WTC11 (cell line): ENCODE data around the gene CCDC12. TPM values are rescaled to one million over a fixed set of nuclear protein-coding genes. Genes with fewer than 3 reads are reported as not detected.

ENCODE experiments used
- ATAC-seq: fragments of 200-7000 bp; cut with Tn5 transposase; 2 replicates; pipeline ENCODE4 v1.10.0; 2021; ENCODE audit warnings: mild to moderate bottlenecking, moderate library complexity
- CTCF ChIA-PET: fragments of 300-600 bp; sonication (Branson Sonifier 250); formaldehyde crosslinking; loops from one replicate; lab custom pipeline; 2021; ENCODE audit warnings: antibody characterized with exemption; lab: Charles Lee
- POLR2A ChIA-PET: fragments of 350-600 bp; sonication (Branson Sonifier 250); formaldehyde crosslinking; loops from one replicate; lab custom pipeline; 2021; ENCODE audit warnings: antibody characterized with exemption; lab: Charles Lee
- DNase-seq: peaks from one replicate; pipeline ENCODE4 v3.0.0; 2021; ENCODE audit warnings: low spot score
- H3K27ac Mint-ChIP-seq: 2 replicates; pipeline ENCODE4 v1.8.0; 2021; ENCODE audit warnings: mixed read lengths
- H3K27me3 Mint-ChIP-seq: 2 replicates; pipeline ENCODE4 v1.8.0; 2021; ENCODE audit warnings: low read depth, mild to moderate bottlenecking, moderate library complexity, mixed read lengths
- H3K36me3 Mint-ChIP-seq: 2 replicates; pipeline ENCODE4 v1.8.0; 2021; ENCODE audit warnings: mixed read lengths
- H3K4me1 Mint-ChIP-seq: 2 replicates; pipeline ENCODE4 v1.8.0; 2022; ENCODE audit warnings: mixed read lengths
- H3K4me3 Mint-ChIP-seq: 2 replicates; pipeline ENCODE4 v1.8.0; 2021; ENCODE audit warnings: mild to moderate bottlenecking, moderate library complexity, mixed read lengths
- H3K9me3 Mint-ChIP-seq: 2 replicates; pipeline ENCODE4 v1.8.0; 2021; ENCODE audit warnings: mixed read lengths
- CREM ChIP-seq: sonication (generic); formaldehyde crosslinking; IDR thresholded peaks from 2 replicates; pipeline ENCODE4 v1.8.1; 2022; ENCODE audit warnings: mild to moderate bottlenecking, missing genetic modification reagents, moderate library complexity
- FOXJ3 ChIP-seq: sonication (generic); formaldehyde crosslinking; IDR thresholded peaks from 2 replicates; pipeline ENCODE4 v1.9.0; 2021; ENCODE audit warnings: missing genetic modification reagents, mild to moderate bottlenecking, borderline replicate concordance
- JUN ChIP-seq: sonication (generic); formaldehyde crosslinking; IDR thresholded peaks from 2 replicates; pipeline ENCODE4 v1.8.0; 2023; ENCODE audit warnings: mild to moderate bottlenecking, missing genetic modification reagents
- KAT7 ChIP-seq: sonication (generic); formaldehyde crosslinking; IDR thresholded peaks from 2 replicates; pipeline ENCODE4 v1.8.1; 2023; ENCODE audit warnings: missing genetic modification reagents, mild to moderate bottlenecking, borderline replicate concordance
- OVOL2 ChIP-seq: fragments of 250-450 bp; sonication (Bioruptor Pico); IDR thresholded peaks from 2 replicates; pipeline ENCODE4 v1.9.0; 2021; ENCODE audit warnings: mild to moderate bottlenecking, borderline replicate concordance
- RORB ChIP-seq: fragments of 250-450 bp; sonication (Bioruptor Pico); IDR thresholded peaks from 2 replicates; pipeline ENCODE4 v1.9.0; 2021; ENCODE audit warnings: mild to moderate bottlenecking
- SP1 ChIP-seq: sonication (generic); formaldehyde crosslinking; conservative IDR thresholded peaks from 2 replicates; pipeline ENCODE4 v1.8.1; 2022; ENCODE audit warnings: missing genetic modification reagents
- ZNF121 ChIP-seq: sonication (generic); formaldehyde crosslinking; IDR thresholded peaks from 2 replicates; pipeline ENCODE4 v1.8.0; 2023; ENCODE audit warnings: missing genetic modification reagents
- ZNF138 ChIP-seq: sonication (generic); formaldehyde crosslinking; conservative IDR thresholded peaks from 2 replicates; pipeline ENCODE4 v1.8.1; 2022; ENCODE audit warnings: mild to moderate bottlenecking, moderate library complexity, missing genetic modification reagents
- ZNF232 ChIP-seq: sonication (generic); formaldehyde crosslinking; IDR thresholded peaks from 2 replicates; pipeline ENCODE4 v1.8.0; 2022; ENCODE audit warnings: mild to moderate bottlenecking, missing genetic modification reagents
- ZNF317 ChIP-seq: sonication (generic); formaldehyde crosslinking; IDR thresholded peaks from 2 replicates; pipeline ENCODE4 v1.8.1; 2023; ENCODE audit warnings: low read depth, mild to moderate bottlenecking, moderate library complexity, missing genetic modification reagents, borderline replicate concordance
- ZNF671 ChIP-seq: fragments of 250-450 bp; sonication (Bioruptor Pico); IDR thresholded peaks from 2 replicates; pipeline ENCODE4 v1.8.0; 2021; ENCODE audit warnings: mild to moderate bottlenecking
- total RNA-seq: library from RNA; stranded (reverse); gene quantifications from 3 replicates; pipeline ENCODE4 v1.2.3, GENCODE V29; 2021
- TF ChIP-seq, protein P1 (sequence below): sonication (generic); formaldehyde crosslinking; IDR thresholded peaks from 2 replicates; pipeline ENCODE4 v1.8.1; 2022; ENCODE audit warnings: low read depth, mild to moderate bottlenecking, moderate library complexity, missing genetic modification reagents, borderline replicate concordance
- TF ChIP-seq, protein P2 (sequence below): sonication (generic); formaldehyde crosslinking; IDR thresholded peaks from 2 replicates; pipeline ENCODE4 v1.8.0; 2022; ENCODE audit warnings: mild to moderate bottlenecking, missing genetic modification reagents
- TF ChIP-seq, protein P3 (sequence below): sonication (generic); formaldehyde crosslinking; IDR thresholded peaks from 2 replicates; pipeline ENCODE4 v1.8.0; 2022; ENCODE audit warnings: missing genetic modification reagents
- TF ChIP-seq, protein P4 (sequence below): sonication (generic); formaldehyde crosslinking; IDR thresholded peaks from 2 replicates; pipeline ENCODE4 v1.8.0; 2023; ENCODE audit warnings: missing genetic modification reagents
- TF ChIP-seq, protein P5 (sequence below): sonication (generic); formaldehyde crosslinking; IDR thresholded peaks from 2 replicates; pipeline ENCODE4 v1.8.1; 2023; ENCODE audit warnings: mild to moderate bottlenecking, moderate library complexity, missing genetic modification reagents
- TF ChIP-seq, protein P6 (sequence below): fragments of 250-450 bp; sonication (Bioruptor Pico); IDR thresholded peaks from 2 replicates; pipeline ENCODE4 v1.9.0; 2021; ENCODE audit warnings: mild to moderate bottlenecking, borderline replicate concordance

CCDC12 gene
- total RNA-seq, 1 experiment from 2014 or later, result 59.1 TPM

DNA sequence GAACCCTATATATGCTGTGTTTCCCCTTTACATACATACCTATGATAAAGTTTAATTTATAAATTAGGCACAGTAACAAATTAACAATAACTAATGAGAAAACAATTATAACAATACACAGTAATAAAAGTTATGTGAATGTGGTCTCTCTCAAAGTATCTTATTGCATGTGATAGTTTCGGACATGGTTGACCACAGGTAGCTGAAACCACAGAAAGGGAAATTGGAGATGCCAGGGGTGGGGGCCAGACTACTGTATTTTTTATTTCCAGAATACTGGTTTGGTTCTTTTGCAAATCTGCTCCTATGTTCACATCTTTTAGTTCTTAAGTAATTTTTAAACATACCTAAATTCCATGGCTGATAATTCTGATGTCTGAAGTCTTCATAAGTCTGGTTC lies 58.3 kb downstream of the CCDC12 start:
- H3K9me3 Mint-ChIP-seq, result peaks cover 20% of the 10 kb centered on the region
- POLR2A ChIA-PET, result no interaction called here

DNA sequence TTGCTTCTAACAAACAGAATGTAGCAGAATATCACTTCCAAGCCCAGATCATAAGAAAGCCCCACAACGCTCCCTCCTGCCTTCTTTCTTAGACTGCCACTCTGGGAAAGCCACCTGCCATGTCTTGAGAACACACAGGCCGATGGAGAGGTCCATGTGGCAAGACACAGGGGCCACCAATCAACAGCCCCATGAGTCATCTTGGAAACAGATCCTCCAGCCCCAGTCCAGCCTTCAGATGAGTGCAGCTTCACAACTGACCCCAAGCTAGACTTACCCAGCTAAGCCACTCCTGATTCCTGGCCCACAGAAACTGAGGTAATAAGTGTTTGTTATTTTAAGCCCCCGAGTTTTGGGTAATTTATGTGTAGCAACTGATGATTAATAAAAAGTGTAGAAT lies 59.3 kb downstream of the CCDC12 start:
- ChIA-PET CTCF (no interaction called here), POLR2A (no interaction called here)
- DNase-seq, result no peak
- no peaks in the 10 kb centered on the region; the same call in 1 of the 2 replicates for H3K27me3 Mint-ChIP-seq
- no peaks in the 10 kb centered on the region for H3K4me1 Mint-ChIP-seq
- TF ChIP-seq, protein P1, sequence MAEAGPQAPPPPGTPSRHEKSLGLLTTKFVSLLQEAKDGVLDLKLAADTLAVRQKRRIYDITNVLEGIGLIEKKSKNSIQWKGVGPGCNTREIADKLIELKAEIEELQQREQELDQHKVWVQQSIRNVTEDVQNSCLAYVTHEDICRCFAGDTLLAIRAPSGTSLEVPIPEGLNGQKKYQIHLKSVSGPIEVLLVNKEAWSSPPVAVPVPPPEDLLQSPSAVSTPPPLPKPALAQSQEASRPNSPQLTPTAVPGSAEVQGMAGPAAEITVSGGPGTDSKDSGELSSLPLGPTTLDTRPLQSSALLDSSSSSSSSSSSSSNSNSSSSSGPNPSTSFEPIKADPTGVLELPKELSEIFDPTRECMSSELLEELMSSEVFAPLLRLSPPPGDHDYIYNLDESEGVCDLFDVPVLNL, result no peak
- no peak overlapping the region for H3K27ac Mint-ChIP-seq
- H3K9me3 Mint-ChIP-seq, result peaks cover 20% of the 10 kb centered on the region
- no peak overlapping the region for H3K4me3 Mint-ChIP-seq
- no peak for ATAC-seq
- H3K36me3 Mint-ChIP-seq, result peaks cover 53% of the 10 kb centered on the region

More for the DNA sequence above, 58.3 kb downstream of the CCDC12 start:
- CTCF ChIA-PET, result interaction anchor here (0.9 to 2.8 kb wide), 2 partner anchors 9 to 21 kb away, joined by 3 to 10 read pairs; no protein-coding TSS in a partner anchor
- peaks cover 62% of the 10 kb centered on the region for H3K36me3 Mint-ChIP-seq
- no peaks in the 10 kb centered on the region; the same call in 1 of the 2 replicates for H3K27me3 Mint-ChIP-seq
- no peak for DNase-seq
- ATAC-seq, result no peak
- H3K4me1 Mint-ChIP-seq, result no peaks in the 10 kb centered on the region
- H3K27ac Mint-ChIP-seq, result no peak overlapping the region
- H3K4me3 Mint-ChIP-seq, result no peak overlapping the region
- TF ChIP-seq RORB (CRISPR knock-in tag), result no peak

DNA sequence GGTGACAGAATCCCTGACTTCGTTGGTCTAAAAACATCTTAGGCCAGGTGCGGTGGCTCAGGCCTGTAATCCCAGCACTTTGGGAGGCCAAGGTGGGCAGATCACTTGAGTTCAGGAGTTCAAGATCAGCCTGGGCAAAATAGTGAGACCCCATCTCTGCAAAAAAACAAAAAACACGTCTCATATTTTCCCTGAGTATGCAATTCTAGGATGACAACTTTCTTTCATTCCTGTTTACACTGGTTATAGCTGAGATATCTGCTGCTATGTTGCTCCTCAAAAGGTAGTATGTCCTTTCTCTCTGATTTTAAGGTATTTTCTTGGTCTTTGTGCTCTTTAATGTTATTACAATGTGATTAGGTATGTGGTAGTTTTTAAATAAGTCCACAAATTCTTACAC lies 59.7 kb downstream of the CCDC12 start:
- Mint-ChIP-seq H3K27me3 (no peaks in the 10 kb centered on the region; the same call in 1 of the 2 replicates), H3K36me3 (peaks cover 50% of the 10 kb centered on the region), H3K4me1 (no peaks in the 10 kb centered on the region), H3K9me3 (peaks cover 20% of the 10 kb centered on the region), H3K27ac (no peak overlapping the region), H3K4me3 (no peak overlapping the region)
- DNase-seq, result no peak
- ChIA-PET CTCF (interaction anchor here (0.5 kb wide), 1 partner anchor 86 kb away, joined by 3 read pairs; no protein-coding TSS in a partner anchor), POLR2A (no interaction called here)
- ATAC-seq, result no peak
- TF ChIP-seq ZNF317, result no peak
- TF ChIP-seq, protein P2, sequence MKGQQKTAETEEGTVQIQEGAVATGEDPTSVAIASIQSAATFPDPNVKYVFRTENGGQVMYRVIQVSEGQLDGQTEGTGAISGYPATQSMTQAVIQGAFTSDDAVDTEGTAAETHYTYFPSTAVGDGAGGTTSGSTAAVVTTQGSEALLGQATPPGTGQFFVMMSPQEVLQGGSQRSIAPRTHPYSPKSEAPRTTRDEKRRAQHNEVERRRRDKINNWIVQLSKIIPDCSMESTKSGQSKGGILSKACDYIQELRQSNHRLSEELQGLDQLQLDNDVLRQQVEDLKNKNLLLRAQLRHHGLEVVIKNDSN (CRISPR knock-in tag), result no peak
- TF ChIP-seq, protein P1, result no peak
- no peak for TF ChIP-seq KAT7 (CRISPR knock-in tag)
- no peak for TF ChIP-seq ZNF121 (CRISPR knock-in tag)
- no peak for TF ChIP-seq ZNF671 (CRISPR knock-in tag)
- no peak for TF ChIP-seq CREM (CRISPR knock-in tag)
- TF ChIP-seq ZNF138, result no peak
- TF ChIP-seq, protein P3, sequence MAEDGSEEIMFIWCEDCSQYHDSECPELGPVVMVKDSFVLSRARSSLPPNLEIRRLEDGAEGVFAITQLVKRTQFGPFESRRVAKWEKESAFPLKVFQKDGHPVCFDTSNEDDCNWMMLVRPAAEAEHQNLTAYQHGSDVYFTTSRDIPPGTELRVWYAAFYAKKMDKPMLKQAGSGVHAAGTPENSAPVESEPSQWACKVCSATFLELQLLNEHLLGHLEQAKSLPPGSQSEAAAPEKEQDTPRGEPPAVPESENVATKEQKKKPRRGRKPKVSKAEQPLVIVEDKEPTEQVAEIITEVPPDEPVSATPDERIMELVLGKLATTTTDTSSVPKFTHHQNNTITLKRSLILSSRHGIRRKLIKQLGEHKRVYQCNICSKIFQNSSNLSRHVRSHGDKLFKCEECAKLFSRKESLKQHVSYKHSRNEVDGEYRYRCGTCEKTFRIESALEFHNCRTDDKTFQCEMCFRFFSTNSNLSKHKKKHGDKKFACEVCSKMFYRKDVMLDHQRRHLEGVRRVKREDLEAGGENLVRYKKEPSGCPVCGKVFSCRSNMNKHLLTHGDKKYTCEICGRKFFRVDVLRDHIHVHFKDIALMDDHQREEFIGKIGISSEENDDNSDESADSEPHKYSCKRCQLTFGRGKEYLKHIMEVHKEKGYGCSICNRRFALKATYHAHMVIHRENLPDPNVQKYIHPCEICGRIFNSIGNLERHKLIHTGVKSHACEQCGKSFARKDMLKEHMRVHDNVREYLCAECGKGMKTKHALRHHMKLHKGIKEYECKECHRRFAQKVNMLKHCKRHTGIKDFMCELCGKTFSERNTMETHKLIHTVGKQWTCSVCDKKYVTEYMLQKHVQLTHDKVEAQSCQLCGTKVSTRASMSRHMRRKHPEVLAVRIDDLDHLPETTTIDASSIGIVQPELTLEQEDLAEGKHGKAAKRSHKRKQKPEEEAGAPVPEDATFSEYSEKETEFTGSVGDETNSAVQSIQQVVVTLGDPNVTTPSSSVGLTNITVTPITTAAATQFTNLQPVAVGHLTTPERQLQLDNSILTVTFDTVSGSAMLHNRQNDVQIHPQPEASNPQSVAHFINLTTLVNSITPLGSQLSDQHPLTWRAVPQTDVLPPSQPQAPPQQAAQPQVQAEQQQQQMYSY (CRISPR knock-in tag), result no peak
- TF ChIP-seq ZNF232, result no peak
- no peak for TF ChIP-seq OVOL2 (CRISPR knock-in tag)
- TF ChIP-seq JUN (CRISPR knock-in tag), result no peak
- TF ChIP-seq, protein P4, sequence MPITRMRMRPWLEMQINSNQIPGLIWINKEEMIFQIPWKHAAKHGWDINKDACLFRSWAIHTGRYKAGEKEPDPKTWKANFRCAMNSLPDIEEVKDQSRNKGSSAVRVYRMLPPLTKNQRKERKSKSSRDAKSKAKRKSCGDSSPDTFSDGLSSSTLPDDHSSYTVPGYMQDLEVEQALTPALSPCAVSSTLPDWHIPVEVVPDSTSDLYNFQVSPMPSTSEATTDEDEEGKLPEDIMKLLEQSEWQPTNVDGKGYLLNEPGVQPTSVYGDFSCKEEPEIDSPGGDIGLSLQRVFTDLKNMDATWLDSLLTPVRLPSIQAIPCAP (CRISPR knock-in tag), result no peak
- TF ChIP-seq, protein P5, sequence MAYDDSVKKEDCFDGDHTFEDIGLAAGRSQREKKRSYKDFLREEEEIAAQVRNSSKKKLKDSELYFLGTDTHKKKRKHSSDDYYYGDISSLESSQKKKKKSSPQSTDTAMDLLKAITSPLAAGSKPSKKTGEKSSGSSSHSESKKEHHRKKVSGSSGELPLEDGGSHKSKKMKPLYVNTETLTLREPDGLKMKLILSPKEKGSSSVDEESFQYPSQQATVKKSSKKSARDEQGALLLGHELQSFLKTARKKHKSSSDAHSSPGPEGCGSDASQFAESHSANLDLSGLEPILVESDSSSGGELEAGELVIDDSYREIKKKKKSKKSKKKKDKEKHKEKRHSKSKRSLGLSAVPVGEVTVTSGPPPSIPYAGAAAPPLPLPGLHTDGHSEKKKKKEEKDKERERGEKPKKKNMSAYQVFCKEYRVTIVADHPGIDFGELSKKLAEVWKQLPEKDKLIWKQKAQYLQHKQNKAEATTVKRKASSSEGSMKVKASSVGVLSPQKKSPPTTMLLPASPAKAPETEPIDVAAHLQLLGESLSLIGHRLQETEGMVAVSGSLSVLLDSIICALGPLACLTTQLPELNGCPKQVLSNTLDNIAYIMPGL (CRISPR knock-in tag), result no peak
- no peak for TF ChIP-seq SP1 (CRISPR knock-in tag)
- TF ChIP-seq, protein P6, sequence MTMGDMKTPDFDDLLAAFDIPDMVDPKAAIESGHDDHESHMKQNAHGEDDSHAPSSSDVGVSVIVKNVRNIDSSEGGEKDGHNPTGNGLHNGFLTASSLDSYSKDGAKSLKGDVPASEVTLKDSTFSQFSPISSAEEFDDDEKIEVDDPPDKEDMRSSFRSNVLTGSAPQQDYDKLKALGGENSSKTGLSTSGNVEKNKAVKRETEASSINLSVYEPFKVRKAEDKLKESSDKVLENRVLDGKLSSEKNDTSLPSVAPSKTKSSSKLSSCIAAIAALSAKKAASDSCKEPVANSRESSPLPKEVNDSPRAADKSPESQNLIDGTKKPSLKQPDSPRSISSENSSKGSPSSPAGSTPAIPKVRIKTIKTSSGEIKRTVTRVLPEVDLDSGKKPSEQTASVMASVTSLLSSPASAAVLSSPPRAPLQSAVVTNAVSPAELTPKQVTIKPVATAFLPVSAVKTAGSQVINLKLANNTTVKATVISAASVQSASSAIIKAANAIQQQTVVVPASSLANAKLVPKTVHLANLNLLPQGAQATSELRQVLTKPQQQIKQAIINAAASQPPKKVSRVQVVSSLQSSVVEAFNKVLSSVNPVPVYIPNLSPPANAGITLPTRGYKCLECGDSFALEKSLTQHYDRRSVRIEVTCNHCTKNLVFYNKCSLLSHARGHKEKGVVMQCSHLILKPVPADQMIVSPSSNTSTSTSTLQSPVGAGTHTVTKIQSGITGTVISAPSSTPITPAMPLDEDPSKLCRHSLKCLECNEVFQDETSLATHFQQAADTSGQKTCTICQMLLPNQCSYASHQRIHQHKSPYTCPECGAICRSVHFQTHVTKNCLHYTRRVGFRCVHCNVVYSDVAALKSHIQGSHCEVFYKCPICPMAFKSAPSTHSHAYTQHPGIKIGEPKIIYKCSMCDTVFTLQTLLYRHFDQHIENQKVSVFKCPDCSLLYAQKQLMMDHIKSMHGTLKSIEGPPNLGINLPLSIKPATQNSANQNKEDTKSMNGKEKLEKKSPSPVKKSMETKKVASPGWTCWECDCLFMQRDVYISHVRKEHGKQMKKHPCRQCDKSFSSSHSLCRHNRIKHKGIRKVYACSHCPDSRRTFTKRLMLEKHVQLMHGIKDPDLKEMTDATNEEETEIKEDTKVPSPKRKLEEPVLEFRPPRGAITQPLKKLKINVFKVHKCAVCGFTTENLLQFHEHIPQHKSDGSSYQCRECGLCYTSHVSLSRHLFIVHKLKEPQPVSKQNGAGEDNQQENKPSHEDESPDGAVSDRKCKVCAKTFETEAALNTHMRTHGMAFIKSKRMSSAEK (CRISPR knock-in tag), result no peak
- no peak for TF ChIP-seq FOXJ3
